22Rv1 (cell line): ENCODE results near the gene IL2RA.

Experiments used
- H3K27ac ChIP-seq: fragments of 450-650 bp; 2 replicates; pipeline ENCODE4 v1.5.1; 2017
- ZFX ChIP-seq: fragments of 450-650 bp; IDR thresholded peaks from 2 replicates; pipeline ENCODE4 v1.6.1; 2017; ENCODE audit warnings: antibody characterized with exemption, borderline replicate concordance
- TF ChIP-seq, protein P1 (sequence below): fragments of 450-650 bp; IDR thresholded peaks from 2 replicates; pipeline ENCODE4 v1.5.1; 2017; ENCODE audit warnings: mild to moderate bottlenecking

IL2RA gene

GRCh38 chr10:6102128-6102527 is 40.0 kb upstream of the IL2RA start:
- TF ChIP-seq ZFX = no peak
- TF ChIP-seq, protein P1, sequence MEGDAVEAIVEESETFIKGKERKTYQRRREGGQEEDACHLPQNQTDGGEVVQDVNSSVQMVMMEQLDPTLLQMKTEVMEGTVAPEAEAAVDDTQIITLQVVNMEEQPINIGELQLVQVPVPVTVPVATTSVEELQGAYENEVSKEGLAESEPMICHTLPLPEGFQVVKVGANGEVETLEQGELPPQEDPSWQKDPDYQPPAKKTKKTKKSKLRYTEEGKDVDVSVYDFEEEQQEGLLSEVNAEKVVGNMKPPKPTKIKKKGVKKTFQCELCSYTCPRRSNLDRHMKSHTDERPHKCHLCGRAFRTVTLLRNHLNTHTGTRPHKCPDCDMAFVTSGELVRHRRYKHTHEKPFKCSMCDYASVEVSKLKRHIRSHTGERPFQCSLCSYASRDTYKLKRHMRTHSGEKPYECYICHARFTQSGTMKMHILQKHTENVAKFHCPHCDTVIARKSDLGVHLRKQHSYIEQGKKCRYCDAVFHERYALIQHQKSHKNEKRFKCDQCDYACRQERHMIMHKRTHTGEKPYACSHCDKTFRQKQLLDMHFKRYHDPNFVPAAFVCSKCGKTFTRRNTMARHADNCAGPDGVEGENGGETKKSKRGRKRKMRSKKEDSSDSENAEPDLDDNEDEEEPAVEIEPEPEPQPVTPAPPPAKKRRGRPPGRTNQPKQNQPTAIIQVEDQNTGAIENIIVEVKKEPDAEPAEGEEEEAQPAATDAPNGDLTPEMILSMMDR = no peak
- no peak overlapping the region for H3K27ac ChIP-seq

- no peak for TF ChIP-seq ZFX
- TF ChIP-seq, protein P1 = no peak
- no peak overlapping the region for H3K27ac ChIP-seq
These were observed 39.0 kb upstream of the IL2RA start for GRCh38 chr10:6101181-6101580.

DNA sequence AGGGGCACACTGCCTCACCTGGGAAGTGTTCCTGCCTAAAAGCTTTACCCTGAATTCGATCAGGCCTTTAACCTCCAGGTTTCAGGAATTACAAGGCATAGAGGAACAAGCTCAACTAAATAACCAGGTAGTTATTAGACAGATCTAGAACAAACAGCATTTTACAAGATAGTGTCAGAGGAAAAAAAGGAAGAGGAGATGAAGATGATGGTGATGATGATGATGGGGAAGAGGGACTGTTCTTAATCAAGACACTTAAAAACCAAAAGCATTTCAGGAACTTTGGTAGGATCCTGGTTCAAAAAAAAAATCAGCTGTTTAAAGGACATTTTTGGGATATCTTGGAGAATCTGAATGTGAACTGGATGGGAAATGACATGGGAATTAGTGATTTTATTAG is 38.2 kb upstream of the IL2RA start:
- no peak overlapping the region for H3K27ac ChIP-seq
- TF ChIP-seq, protein P1 = no peak
- no peak for TF ChIP-seq ZFX

GRCh38 chr10:6098156-6098555 is 36.0 kb upstream of the IL2RA start:
- H3K27ac ChIP-seq = no peak overlapping the region
- no peak for TF ChIP-seq ZFX
- TF ChIP-seq, protein P1 = no peak

GRCh38 chr10:6097063-6097462 is 34.9 kb upstream of the IL2RA start:
- TF ChIP-seq ZFX = no peak
- TF ChIP-seq, protein P1 = no peak
- no peak overlapping the region for H3K27ac ChIP-seq

- no peak for TF ChIP-seq ZFX
- TF ChIP-seq, protein P1 = no peak
- no peak overlapping the region for H3K27ac ChIP-seq
These were observed 33.8 kb upstream of the IL2RA start for GRCh38 chr10:6095810-6096570.

DNA sequence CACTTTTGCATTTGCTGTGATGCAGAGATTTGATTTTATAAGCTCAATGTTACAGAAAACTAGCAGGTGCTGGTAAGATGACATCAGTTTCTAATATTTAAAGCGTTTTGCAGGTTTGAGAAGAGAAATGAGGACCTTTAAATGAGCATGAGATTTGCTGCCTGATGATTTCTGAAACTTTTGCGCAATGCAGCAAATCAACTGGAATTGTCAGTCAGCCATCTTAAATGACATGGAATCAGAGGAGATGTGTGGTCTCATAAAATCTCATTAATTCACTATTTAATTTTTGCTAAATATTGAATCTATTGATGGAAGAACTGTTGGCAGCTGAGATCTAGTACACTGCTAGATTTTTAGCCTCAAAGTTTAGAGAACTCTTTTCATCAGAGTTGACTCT is 30.6 kb upstream of the IL2RA start:
- no peak for TF ChIP-seq ZFX
- TF ChIP-seq, protein P1 = no peak

More for the DNA sequence above, 30.6 kb upstream of the IL2RA start:
- H3K27ac ChIP-seq = no peak overlapping the region
